ENCODE data around the gene NUDT16L1. TPM values are rescaled to one million over a fixed set of nuclear protein-coding genes. Genes with fewer than 3 reads are reported as not detected.

The NUDT16L1 gene
- total RNA-seq, 1 donor from 2014 or later, result 77.3 TPM

DNA sequence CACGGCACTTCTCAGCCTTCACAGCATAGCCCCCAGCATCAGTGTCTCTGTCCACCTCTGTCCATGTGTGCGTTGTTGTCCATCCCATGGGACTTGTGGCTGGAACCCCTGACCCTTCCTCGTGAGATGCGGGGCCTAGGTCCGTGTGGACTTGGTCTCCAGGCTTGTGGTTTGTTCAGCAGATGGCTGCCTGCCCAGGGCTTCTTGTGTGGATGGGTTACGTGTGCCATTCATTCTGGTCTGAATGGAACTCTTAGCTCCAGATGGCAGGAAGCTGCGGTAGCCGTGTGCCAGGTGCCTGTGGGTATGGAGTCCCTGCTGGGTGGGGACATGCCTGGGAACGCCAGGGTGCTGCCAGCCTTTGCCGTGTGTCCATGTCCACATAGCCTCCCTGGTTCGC, 31.7 kb upstream of the NUDT16L1 start:
- TF ChIP-seq, protein P1, sequence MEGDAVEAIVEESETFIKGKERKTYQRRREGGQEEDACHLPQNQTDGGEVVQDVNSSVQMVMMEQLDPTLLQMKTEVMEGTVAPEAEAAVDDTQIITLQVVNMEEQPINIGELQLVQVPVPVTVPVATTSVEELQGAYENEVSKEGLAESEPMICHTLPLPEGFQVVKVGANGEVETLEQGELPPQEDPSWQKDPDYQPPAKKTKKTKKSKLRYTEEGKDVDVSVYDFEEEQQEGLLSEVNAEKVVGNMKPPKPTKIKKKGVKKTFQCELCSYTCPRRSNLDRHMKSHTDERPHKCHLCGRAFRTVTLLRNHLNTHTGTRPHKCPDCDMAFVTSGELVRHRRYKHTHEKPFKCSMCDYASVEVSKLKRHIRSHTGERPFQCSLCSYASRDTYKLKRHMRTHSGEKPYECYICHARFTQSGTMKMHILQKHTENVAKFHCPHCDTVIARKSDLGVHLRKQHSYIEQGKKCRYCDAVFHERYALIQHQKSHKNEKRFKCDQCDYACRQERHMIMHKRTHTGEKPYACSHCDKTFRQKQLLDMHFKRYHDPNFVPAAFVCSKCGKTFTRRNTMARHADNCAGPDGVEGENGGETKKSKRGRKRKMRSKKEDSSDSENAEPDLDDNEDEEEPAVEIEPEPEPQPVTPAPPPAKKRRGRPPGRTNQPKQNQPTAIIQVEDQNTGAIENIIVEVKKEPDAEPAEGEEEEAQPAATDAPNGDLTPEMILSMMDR (IDR thresholded peaks at IDR 0.05), result no peak
- Histone ChIP-seq H3K27me3 (no peaks in the 10 kb centered on the region), H3K27ac (no peak overlapping the region), H3K9me3 (no peaks in the 10 kb centered on the region), H3K4me3 (no peak overlapping the region), H3K4me1 (no peaks in the 10 kb centered on the region), H3K36me3 (peaks cover 51 to 54% of the 10 kb centered on the region in 2 donors)
- DNase-seq (ENCODE audit: low spot score in 2 of 2), result no peak
- intact Hi-C loops (cut with DNase I), result no loop called here

GRCh38 chr16:4663465-4663776, 29.9 kb upstream of the NUDT16L1 start:
- Histone ChIP-seq H3K9me3 (no peaks in the 10 kb centered on the region), H3K36me3 (peaks cover 54 to 57% of the 10 kb centered on the region in 2 donors), H3K4me3 (no peak overlapping the region), H3K4me1 (no peaks in the 10 kb centered on the region), H3K27ac (no peak overlapping the region), H3K27me3 (no peaks in the 10 kb centered on the region)
- TF ChIP-seq, protein P1 (IDR thresholded peaks at IDR 0.05), result no peak
- no peak for DNase-seq (ENCODE audit: low spot score in 2 of 2)
- intact Hi-C loops (cut with DNase I), result no loop called here

GRCh38 chr16:4663777-4664465, 29.4 kb upstream of the NUDT16L1 start:
- Histone ChIP-seq H3K4me3 (no peak overlapping the region), H3K9me3 (no peaks in the 10 kb centered on the region), H3K27me3 (no peaks in the 10 kb centered on the region), H3K36me3 (peaks cover 54 to 57% of the 10 kb centered on the region in 2 donors), H3K27ac (no peak overlapping the region), H3K4me1 (no peaks in the 10 kb centered on the region)
- TF ChIP-seq, protein P1 (IDR thresholded peaks at IDR 0.05), result no peak
- peak in 1 of 2 donors; percentile 29 for DNase-seq (ENCODE audit: low spot score in 2 of 2)
- intact Hi-C loops (cut with DNase I), result no loop called here

GRCh38 chr16:4664538-4665418, 28.6 kb upstream of the NUDT16L1 start:
- no peak overlapping the region for H3K27ac ChIP-seq
- no peak for DNase-seq (ENCODE audit: low spot score in 2 of 2)
- H3K27me3 ChIP-seq, result no peaks in the 10 kb centered on the region
- intact Hi-C loops (cut with DNase I), result no loop called here
- TF ChIP-seq, protein P1 (IDR thresholded peaks at IDR 0.05), result no peak
- no peaks in the 10 kb centered on the region for H3K4me1 ChIP-seq
- no peak overlapping the region for H3K4me3 ChIP-seq
- H3K9me3 ChIP-seq, result no peaks in the 10 kb centered on the region
- H3K36me3 ChIP-seq, result peaks cover 56 to 57% of the 10 kb centered on the region in 2 donors

DNA sequence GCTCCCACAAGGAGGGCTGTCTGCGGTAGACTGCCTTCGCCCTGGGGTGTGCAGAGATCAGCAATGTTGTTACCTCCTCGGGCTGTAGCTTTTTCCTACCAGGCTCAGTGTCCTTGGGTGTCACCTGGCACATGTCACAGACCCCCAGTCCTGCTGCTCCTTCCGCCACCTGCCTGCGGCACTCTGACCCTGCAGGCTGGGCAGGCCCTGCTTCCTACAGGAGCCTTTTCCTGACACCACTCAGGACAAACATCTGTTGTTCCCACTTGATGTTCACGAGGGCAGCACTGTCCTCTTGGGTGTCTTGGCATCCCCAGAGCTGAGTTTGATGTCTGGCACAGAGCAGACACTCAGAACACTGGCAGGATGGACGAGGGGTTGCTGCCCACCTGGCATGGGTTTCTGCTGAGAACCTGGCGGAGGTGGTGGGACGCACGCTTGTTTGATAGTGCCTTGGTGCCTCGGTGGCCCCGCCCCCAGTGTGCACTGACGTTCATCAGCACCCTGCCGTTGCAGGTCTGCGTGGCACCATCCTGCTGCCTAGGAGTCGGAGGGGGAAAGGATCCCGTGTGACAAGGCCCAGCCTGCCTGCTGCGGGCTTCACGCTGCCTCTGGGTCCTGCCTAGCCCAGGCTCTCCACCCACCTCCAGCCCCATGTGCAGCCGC, 26.7 kb upstream of the NUDT16L1 start:
- H3K9me3 ChIP-seq, result no peaks in the 10 kb centered on the region
- no peak overlapping the region for H3K4me3 ChIP-seq
- H3K36me3 ChIP-seq, result peaks cover 63 to 69% of the 10 kb centered on the region in 2 donors
- no peak overlapping the region for H3K27ac ChIP-seq
- TF ChIP-seq, protein P1 (IDR thresholded peaks at IDR 0.05), result no peak
- intact Hi-C loops (cut with DNase I), result no loop called here
- no peaks in the 10 kb centered on the region for H3K27me3 ChIP-seq
- DNase-seq (ENCODE audit: low spot score in 2 of 2), result no peak
- no peaks in the 10 kb centered on the region for H3K4me1 ChIP-seq

Measured in ascending aorta (tissue), 2 donors.